Frontal cortex (tissue), 4 donors: ENCODE data around the gene FMNL3. TPM values are rescaled to one million over a fixed set of nuclear protein-coding genes. Genes with fewer than 3 reads are reported as not detected.
"Not testable (repeated sequence)": the region's sequence is repeated elsewhere in the genome, so short reads cannot be mapped to it uniquely, and the experiment has no call there.

ENCODE experiments used
- DNase-seq, 2 donors: peaks; one replicate each; pipeline ENCODE4 v3.0.0; 2012; ENCODE audit warnings: low spot score in 2 of 2
- FAIRE-seq: peaks from 2 replicates; lab custom pipeline; 2012; peaks lifted over from hg19 to GRCh38; lab: Jason Lieb, UNC
- total RNA-seq: library from RNA; depleted of rRNA; stranded (reverse); fragments of >200 nt; gene quantifications from one replicate; pipeline ENCODE4 v1.2.3, GENCODE V29; 2014
- donor health status: control.
- donor health status: control.
- donor health status: control.

FMNL3 gene
- total RNA-seq, 1 donor from 2014 or later, result 9.0 TPM

DNA sequence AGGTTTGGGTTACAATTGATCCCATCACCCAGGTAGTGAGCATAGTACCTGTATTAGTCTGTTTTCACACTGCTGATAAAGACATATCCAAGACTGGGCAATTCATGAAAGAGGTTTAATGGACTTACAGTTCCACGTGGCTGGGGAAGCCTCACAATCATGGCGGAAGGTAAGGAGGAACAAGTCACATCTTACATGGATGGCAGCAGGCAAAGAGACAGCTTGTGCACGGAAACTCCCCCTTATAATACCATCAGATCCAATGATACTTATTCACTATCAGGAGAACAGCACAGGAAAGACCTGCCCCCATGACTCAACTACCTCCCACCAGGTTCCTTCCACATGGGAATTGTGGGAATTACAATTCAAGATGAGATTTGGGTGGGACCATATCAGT, 14.2 kb upstream of the FMNL3 start:
- not testable (repeated sequence) for FAIRE-seq, DNase-seq

GRCh38 chr12:49720214-49720613, 13.0 kb upstream of the FMNL3 start:
- FAIRE-seq (no peak), DNase-seq (no peak)

DNA sequence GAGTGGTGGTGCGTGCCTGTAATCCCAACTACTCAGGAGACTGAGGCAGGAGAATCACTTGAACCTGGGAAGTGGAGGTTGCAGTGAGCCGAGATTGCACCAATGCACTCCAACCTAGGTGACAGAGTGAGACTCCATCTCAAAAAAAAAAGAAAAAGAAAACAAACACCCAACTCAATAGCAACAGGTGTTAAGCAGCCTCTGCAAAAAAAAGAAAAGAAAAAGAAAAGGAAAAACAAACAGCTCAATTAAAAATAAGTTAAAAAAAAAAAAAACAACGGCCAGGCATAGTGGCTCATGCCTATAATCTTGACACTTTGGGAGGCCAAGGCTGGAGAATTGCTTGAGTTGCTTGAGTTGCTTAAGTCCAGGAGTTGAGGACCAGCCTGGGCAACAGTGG, 10.6 kb upstream of the FMNL3 start:
- not testable (repeated sequence) for FAIRE-seq, DNase-seq

- no peak for FAIRE-seq
- no peak for DNase-seq
These were observed 9.3 kb upstream of the FMNL3 start for GRCh38 chr12:49716553-49716952.

- not testable (repeated sequence) for DNase-seq, FAIRE-seq
These were observed 6.7 kb upstream of the FMNL3 start for GRCh38 chr12:49713952-49714351.

GRCh38 chr12:49708851-49709250, 1.6 kb upstream of the FMNL3 start:
- no peak for FAIRE-seq
- no peak for DNase-seq

GRCh38 chr12:49707812-49708147, 575 bp upstream of the FMNL3 start:
- FAIRE-seq, result no peak

GRCh38 chr12:49706351-49707127, 666 bp downstream of the FMNL3 start:
- no peak for FAIRE-seq
- DNase-seq, result peak; percentile 30 to 47

More at GRCh38 chr12:49707812-49708147, 575 bp upstream of the FMNL3 start:
- no peak for DNase-seq

GRCh38 chr12:49705479-49706134, 1.6 kb downstream of the FMNL3 start:
- DNase-seq (peak in 1 of 2 donors; percentile 46), FAIRE-seq (no peak)

- DNase-seq (no peak), FAIRE-seq (no peak)
These were observed 3.5 kb downstream of the FMNL3 start for GRCh38 chr12:49703647-49704137.

- FAIRE-seq (no peak), DNase-seq (no peak)
These were observed 4.5 kb downstream of the FMNL3 start for GRCh38 chr12:49702676-49703215.

GRCh38 chr12:49702009-49702408, 5.2 kb downstream of the FMNL3 start:
- FAIRE-seq, result no peak
- no peak for DNase-seq

DNA sequence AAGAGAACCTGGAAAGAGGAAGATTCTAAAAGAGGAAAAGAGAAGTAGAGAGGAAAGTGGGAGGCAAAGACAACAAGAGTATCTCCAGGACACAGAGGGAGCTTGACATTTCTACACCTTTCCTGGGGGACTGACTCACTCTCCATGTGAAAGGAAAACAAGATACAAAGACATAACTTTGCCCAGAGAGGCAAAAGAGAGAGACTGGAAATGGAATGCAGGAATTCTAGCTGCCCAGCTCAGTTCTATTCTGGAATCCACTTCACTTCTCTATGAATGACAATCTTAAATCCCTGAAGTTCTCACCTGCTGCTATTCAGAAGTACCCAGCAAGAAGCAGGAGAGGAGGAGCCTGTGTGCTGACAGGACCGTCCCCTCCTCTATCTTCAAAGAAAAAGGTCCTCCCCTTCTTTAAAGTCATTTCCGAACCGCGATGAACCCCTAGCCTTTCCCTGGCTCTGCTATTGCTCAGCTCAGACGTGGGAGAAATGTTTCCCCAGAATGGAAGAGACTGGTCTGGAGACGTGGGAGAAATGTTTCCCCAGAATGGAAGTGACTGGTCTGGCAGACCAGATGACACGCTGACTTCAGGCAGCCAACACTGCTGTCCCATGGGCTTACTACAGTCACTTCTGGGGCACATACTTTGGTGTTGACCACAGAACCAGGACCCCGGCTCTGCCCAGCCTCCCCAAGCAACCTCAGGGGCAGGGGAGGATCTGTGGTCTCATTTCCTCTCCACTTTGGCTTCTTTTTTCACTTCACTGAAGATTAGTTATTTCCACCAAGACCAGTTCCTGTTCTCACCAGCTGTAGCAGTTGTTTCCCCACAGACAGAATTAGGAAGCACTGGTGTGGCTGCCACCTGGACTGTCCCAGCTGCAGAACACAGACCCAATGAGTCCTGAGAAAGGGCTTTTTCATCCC, 8.3 kb downstream of the FMNL3 start:
- DNase-seq, result no peak
- no peak for FAIRE-seq

DNA sequence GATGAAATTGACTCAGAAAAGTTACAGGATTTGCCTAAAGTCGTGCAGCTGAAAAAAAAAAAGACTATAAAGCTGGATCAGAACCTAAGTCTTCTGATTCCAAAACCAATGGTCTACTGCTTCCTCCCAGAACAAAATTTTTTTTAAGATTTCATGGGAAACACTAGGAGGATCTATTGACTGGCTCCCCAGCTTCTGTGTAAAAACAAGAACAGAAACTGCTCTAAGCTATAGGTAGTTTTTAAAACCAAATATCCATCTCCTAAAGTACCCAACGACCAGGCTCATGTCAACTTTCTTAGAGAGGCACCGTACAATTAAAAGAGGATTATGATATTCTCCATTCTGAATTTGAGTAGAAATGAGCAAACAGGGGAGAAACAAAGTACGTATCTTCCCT, 9.4 kb downstream of the FMNL3 start:
- DNase-seq (no peak), FAIRE-seq (no peak)

GRCh38 chr12:49696723-49697122, 10.5 kb downstream of the FMNL3 start:
- FAIRE-seq (no peak), DNase-seq (no peak)

DNA sequence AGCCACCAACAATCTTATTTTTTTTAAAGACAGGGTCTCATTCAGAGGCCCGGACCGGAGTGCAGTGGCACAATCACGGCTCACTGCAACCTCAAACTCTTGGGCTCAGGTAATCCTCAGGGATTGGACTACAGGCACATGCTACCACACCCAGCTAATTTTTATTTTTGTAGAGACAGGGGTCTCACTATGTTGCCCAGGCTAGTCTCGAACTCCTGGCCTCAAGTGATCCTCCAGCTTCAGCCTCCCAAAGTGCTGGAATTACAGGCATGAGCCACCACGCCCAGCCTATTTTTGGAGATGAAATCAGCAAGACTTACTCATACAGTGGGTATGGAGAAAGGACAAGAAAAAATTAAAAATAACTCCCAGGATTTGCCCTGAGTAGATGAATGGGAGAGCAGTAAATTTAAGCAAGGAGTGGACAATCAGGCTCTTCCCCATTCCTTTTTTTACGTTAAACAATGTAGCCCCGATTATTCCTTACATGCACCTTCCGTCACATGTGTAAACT, 13.2 kb downstream of the FMNL3 start:
- DNase-seq (no peak), FAIRE-seq (no peak)

GRCh38 chr12:49692851-49693250, 14.4 kb downstream of the FMNL3 start:
- no peak for DNase-seq
- no peak for FAIRE-seq

DNA sequence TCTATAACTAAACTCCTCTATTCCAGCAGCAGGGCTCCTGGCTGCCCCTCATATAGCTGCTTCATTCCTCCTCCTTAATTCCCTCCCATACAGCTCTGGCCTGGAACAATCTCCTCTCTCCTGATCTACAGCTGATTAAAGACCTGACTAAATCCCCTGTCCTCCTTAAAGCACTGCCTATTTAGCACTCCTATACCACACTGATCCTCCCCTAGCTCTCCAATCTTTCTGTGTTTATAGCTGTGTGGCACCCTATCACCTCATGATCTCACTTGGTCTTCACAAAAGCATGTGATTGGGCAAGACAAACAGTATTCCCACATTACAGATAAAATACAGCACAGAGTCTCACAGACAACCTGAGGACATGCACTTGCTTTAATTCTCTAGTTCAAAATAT, 17.4 kb downstream of the FMNL3 start:
- DNase-seq, result no peak

DNA sequence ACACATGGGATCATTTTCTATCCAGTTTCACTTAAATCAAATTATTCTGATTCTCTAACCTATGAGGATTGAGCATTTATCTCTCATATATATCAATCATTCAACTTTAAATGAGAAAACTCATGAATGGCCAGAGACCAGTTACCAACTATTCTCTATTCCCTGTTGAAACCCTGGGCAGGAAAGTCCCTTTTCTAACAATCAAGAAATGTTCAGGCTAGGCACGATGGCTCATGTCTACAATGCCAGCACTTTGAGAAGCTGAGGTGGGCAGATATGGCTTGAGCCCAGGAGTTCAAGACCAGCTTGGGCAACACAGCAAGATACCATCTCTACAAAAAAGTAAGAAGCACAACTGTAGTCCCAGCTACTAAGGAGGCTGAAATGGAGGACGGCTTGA, 18.0 kb downstream of the FMNL3 start:
- no peak for DNase-seq
- no peak for FAIRE-seq

More for the DNA sequence above, 17.4 kb downstream of the FMNL3 start:
- no peak for FAIRE-seq

- FAIRE-seq, result no peak
These were observed 19.3 kb downstream of the FMNL3 start for GRCh38 chr12:49687941-49688340.

More at GRCh38 chr12:49687941-49688340, 19.3 kb downstream of the FMNL3 start:
- no peak for DNase-seq
